HepG2 (cell line): Measurements from ENCODE around the gene CD80. TPM values are rescaled to one million over a fixed set of nuclear protein-coding genes. Genes with fewer than 3 reads are reported as not detected.

Source experiments
- ARNT ChIP-seq: fragments of 450-650 bp; IDR thresholded peaks from 2 replicates; pipeline ENCODE4 v1.6.1; 2017
- CTCF ChIP-seq: sonication (generic); formaldehyde crosslinking; IDR thresholded peaks from 2 replicates; pipeline ENCODE4 v1.5.0; 2020; ENCODE audit warnings: mild to moderate bottlenecking, missing genetic modification reagents, moderate library complexity
- FOXK1 ChIP-seq: sonication (generic); formaldehyde crosslinking; IDR thresholded peaks from 2 replicates; pipeline ENCODE4 v1.4.0; 2020; ENCODE audit warnings: low read depth, missing genetic modification reagents, borderline replicate concordance
- HNF4G ChIP-seq, 2 experiments: sonication (generic) in 1 of 2; formaldehyde crosslinking in 1 of 2; IDR thresholded peaks; 2 replicates each; pipeline versions ENCODE4 v1.4.0 to v1.6.1; 2011 to 2020; ENCODE audit warnings: borderline replicate concordance in 2 of 2, low read depth in 2 of 2, mild to moderate bottlenecking in 2 of 2, low read length in 1 of 2, missing genetic modification reagents in 1 of 2, moderate library complexity in 1 of 2
- KMT2B ChIP-seq: IDR thresholded peaks from 2 replicates; pipeline ENCODE4 v1.6.1; 2016; ENCODE audit warnings: missing genetic modification reagents, missing compliant biosample characterization
- MBD4 ChIP-seq: IDR thresholded peaks from 2 replicates; pipeline ENCODE4 v1.6.1; 2012; ENCODE audit warnings: low read length, inconsistent platforms, borderline replicate concordance
- MED1 ChIP-seq: sonication (generic); formaldehyde crosslinking; IDR thresholded peaks from 2 replicates; pipeline ENCODE4 v1.4.0; 2020; ENCODE audit warnings: missing genetic modification reagents
- NCOA1 ChIP-seq: sonication (generic); formaldehyde crosslinking; IDR thresholded peaks from 2 replicates; pipeline ENCODE4 v1.9.0; 2021; ENCODE audit warnings: missing genetic modification reagents
- RFX1 ChIP-seq: fragments of 450-650 bp; IDR thresholded peaks from 2 replicates; pipeline ENCODE4 v1.6.1; 2017
- ZNF160 ChIP-seq: sonication (generic); formaldehyde crosslinking; IDR thresholded peaks from 2 replicates; pipeline ENCODE4 v1.8.0; 2022; ENCODE audit warnings: mild to moderate bottlenecking, inconsistent platforms, missing genetic modification reagents
- ZNF430 ChIP-seq: sonication (generic); formaldehyde crosslinking; IDR thresholded peaks from 2 replicates; pipeline ENCODE4 v1.9.0; 2021; ENCODE audit warnings: mild to moderate bottlenecking, missing genetic modification reagents
- ZNF777 ChIP-seq: sonication (generic); formaldehyde crosslinking; IDR thresholded peaks from 2 replicates; pipeline ENCODE4 v1.4.0; 2020; ENCODE audit warnings: missing genetic modification reagents
- ZNF850 ChIP-seq: sonication (generic); formaldehyde crosslinking; conservative IDR thresholded peaks from 2 replicates; pipeline ENCODE4 v1.9.0; 2021; ENCODE audit warnings: mild to moderate bottlenecking, missing genetic modification reagents
- polyA plus RNA-seq, 8 experiments: library from polyadenylated mRNA; depleted of rRNA in 3 of 8; stranded (reverse) in 7 of 8; unstranded in 1 of 8; fragments of >200 nt; fragmentation: Illumina TruSeq in 4 of 8; extraction: Trizol in 4 of 8; gene quantifications; 2 replicates each; pipeline versions ENCODE4 v1.2.1 to v1.2.3, GENCODE V29; 2011 to 2016; ENCODE audit warnings: low read depth in 4 of 8, missing spikeins in 1 of 8, mixed read lengths in 1 of 8; ENCODE audit not compliant: insufficient read depth in 1 of 8
- total RNA-seq, 5 experiments: library from RNA; depleted of rRNA; stranded (reverse); fragments of >200 nt; fragmentation: Illumina TruSeq; extraction: Trizol; gene quantifications; 2 replicates each; pipeline ENCODE4 v1.2.3, GENCODE V29; 2016; ENCODE audit warnings: low read depth in 1 of 5
- TF ChIP-seq, protein P1 (sequence below): sonication (generic); formaldehyde crosslinking; IDR thresholded peaks from 2 replicates; pipeline ENCODE4 v1.4.0; 2020; ENCODE audit warnings: low read depth, mild to moderate bottlenecking, missing genetic modification reagents
- TF ChIP-seq, protein P2 (sequence below): sonication (generic); formaldehyde crosslinking; IDR thresholded peaks from 2 replicates; pipeline ENCODE4 v1.5.0; 2020; ENCODE audit warnings: missing genetic modification reagents
- TF ChIP-seq, protein P3 (sequence below), 2 experiments: sonication (generic) in 1 of 2; formaldehyde crosslinking in 1 of 2; IDR thresholded peaks; 2 replicates each; pipeline versions ENCODE4 v1.4.0 to v1.6.1; 2018 to 2020; ENCODE audit warnings: missing genetic modification reagents in 2 of 2, borderline replicate concordance in 1 of 2, low read depth in 1 of 2, mild to moderate bottlenecking in 1 of 2, missing biosample characterization in 1 of 2
- TF ChIP-seq, protein P4 (sequence below): sonication (generic); formaldehyde crosslinking; IDR thresholded peaks from 2 replicates; pipeline ENCODE4 v1.4.0; 2020; ENCODE audit warnings: missing genetic modification reagents
- TF ChIP-seq, protein P5 (sequence below): sonication (generic); formaldehyde crosslinking; IDR thresholded peaks from 2 replicates; pipeline ENCODE4 v1.4.0; 2020; ENCODE audit warnings: missing genetic modification reagents, low read depth, mild to moderate bottlenecking, borderline replicate concordance

The CD80 gene
- total and polyA plus RNA-seq, 2 of the 13 experiments (the other 11 are each of a cell fraction or from before 2014, with no cell fraction given) = not detected

DNA sequence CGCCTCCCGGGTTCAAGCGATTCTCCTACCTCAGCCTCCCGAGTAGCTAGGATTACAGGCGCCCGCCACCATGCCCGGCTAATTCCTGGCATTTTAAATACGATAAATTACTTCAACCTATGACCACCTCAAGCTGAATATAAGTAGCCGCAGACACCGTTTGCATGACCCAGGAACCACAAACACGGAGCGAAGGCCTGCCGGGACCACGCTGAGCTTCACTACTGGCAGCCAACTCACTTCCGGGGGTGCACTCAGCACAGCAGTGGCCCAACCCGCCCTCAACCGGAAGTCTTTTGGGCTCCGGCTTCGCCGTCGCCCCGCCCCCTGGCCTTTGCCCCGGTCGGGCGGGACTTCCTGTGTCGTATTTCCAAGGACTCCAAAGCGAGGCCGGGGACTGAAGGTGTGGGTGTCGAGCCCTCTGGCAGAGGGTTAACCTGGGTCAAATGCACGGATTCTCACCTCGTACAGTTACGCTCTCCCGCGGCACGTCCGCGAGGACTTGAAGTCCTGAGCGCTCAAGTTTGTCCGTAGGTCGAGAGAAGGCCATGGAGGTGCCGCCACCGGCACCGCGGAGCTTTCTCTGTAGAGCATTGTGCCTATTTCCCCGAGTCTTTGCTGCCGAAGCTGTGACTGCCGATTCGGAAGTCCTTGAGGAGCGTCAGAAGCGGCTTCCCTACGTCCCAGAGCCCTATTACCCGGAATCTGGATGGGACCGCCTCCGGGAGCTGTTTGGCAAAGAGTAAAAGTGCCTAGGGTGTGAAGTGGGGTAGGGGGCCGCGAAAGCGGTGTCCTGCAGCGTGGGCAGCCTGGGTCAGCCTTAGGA, 61.0 kb downstream of the CD80 start, which contains the start of gene TIMMDC1 (continued):
- TF ChIP-seq HNF4G (IDR thresholded peaks at IDR 0.05; ENCODE audit: borderline replicate concordance, low read depth, low read length) (peak; percentile 47; the same call in 1 of the 2 replicates), HNF4G (CRISPR knock-in tag; IDR thresholded peaks at IDR 0.05; ENCODE audit: borderline replicate concordance, low read depth) (no peak; the same call in 1 of the 2 replicates), ZNF777 (no peak), FOXK1 (peak; percentile 78; the same call in 1 of the 2 replicates), NCOA1 (CRISPR knock-in tag) (0 out of 2 replicates have a peak, but pooled peaks have one; percentile 40), MBD4 (no peak), ZNF430 (no peak; the same call in none of the 2 replicates), KMT2B (CRISPR knock-in tag) (peak; percentile 95), ARNT (no peak), MED1 (peak; percentile 49; the same call in 1 of the 2 replicates), ZNF850 (CRISPR knock-in tag) (no peak), CTCF (CRISPR knock-in tag) (no peak), ZNF160 (peak; percentile 81), RFX1 (no peak)
- TF ChIP-seq, protein P1, sequence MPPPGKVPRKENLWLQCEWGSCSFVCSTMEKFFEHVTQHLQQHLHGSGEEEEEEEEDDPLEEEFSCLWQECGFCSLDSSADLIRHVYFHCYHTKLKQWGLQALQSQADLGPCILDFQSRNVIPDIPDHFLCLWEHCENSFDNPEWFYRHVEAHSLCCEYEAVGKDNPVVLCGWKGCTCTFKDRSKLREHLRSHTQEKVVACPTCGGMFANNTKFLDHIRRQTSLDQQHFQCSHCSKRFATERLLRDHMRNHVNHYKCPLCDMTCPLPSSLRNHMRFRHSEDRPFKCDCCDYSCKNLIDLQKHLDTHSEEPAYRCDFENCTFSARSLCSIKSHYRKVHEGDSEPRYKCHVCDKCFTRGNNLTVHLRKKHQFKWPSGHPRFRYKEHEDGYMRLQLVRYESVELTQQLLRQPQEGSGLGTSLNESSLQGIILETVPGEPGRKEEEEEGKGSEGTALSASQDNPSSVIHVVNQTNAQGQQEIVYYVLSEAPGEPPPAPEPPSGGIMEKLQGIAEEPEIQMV (CRISPR knock-in tag) = peak; percentile 62; the same call in 1 of the 2 replicates
- TF ChIP-seq, protein P2, sequence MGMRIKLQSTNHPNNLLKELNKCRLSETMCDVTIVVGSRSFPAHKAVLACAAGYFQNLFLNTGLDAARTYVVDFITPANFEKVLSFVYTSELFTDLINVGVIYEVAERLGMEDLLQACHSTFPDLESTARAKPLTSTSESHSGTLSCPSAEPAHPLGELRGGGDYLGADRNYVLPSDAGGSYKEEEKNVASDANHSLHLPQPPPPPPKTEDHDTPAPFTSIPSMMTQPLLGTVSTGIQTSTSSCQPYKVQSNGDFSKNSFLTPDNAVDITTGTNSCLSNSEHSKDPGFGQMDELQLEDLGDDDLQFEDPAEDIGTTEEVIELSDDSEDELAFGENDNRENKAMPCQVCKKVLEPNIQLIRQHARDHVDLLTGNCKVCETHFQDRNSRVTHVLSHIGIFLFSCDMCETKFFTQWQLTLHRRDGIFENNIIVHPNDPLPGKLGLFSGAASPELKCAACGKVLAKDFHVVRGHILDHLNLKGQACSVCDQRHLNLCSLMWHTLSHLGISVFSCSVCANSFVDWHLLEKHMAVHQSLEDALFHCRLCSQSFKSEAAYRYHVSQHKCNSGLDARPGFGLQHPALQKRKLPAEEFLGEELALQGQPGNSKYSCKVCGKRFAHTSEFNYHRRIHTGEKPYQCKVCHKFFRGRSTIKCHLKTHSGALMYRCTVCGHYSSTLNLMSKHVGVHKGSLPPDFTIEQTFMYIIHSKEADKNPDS (CRISPR knock-in tag) = no peak
- TF ChIP-seq, protein P3, sequence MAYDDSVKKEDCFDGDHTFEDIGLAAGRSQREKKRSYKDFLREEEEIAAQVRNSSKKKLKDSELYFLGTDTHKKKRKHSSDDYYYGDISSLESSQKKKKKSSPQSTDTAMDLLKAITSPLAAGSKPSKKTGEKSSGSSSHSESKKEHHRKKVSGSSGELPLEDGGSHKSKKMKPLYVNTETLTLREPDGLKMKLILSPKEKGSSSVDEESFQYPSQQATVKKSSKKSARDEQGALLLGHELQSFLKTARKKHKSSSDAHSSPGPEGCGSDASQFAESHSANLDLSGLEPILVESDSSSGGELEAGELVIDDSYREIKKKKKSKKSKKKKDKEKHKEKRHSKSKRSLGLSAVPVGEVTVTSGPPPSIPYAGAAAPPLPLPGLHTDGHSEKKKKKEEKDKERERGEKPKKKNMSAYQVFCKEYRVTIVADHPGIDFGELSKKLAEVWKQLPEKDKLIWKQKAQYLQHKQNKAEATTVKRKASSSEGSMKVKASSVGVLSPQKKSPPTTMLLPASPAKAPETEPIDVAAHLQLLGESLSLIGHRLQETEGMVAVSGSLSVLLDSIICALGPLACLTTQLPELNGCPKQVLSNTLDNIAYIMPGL (CRISPR knock-in tag; IDR thresholded peaks at IDR 0.05; ENCODE audit: borderline replicate concordance in 1 of 2, low read depth in 1 of 2) = peak in 1 of 2 experiments; percentile 85; a peak in 3 of 4 replicates
- TF ChIP-seq, protein P4, sequence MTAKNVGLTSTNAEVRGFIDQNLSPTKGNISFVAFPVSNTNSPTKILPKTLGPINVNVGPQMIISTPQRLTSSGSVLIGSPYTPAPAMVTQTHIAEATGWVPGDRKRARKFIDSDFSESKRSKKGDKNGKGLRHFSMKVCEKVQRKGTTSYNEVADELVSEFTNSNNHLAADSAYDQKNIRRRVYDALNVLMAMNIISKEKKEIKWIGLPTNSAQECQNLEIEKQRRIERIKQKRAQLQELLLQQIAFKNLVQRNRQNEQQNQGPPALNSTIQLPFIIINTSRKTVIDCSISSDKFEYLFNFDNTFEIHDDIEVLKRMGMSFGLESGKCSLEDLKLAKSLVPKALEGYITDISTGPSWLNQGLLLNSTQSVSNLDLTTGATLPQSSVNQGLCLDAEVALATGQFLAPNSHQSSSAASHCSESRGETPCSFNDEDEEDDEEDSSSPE (CRISPR knock-in tag) = peak; percentile 69
- TF ChIP-seq, protein P5, sequence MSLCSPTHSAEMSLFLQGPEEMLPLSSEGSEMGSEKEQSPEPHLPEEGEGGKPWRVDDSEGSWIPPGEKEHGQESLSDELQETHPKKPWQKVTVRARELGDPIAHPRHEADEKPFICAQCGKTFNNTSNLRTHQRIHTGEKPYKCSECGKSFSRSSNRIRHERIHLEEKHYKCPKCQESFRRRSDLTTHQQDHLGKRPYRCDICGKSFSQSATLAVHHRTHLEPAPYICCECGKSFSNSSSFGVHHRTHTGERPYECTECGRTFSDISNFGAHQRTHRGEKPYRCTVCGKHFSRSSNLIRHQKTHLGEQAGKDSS (CRISPR knock-in tag) = no peak
